GM10266 (cell line): ENCODE results near the gene CCDC69.
"Not testable (repeated sequence)": the region's sequence is repeated elsewhere in the genome, so short reads cannot be mapped to it uniquely, and the experiment has no call there.

Source experiments
- DNase-seq: peaks from one replicate; pipeline ENCODE4 v3.0.0; 2012; ENCODE audit errors: extremely low spot score
- TF ChIP-seq, protein P1 (sequence below): IDR thresholded peaks from 2 replicates; pipeline ENCODE4 v1.5.1; 2012; ENCODE audit warnings: mild to moderate bottlenecking, low read depth; ENCODE audit not compliant: control insufficient read depth, insufficient read depth; ENCODE audit errors: missing control alignments

CCDC69 gene

DNA sequence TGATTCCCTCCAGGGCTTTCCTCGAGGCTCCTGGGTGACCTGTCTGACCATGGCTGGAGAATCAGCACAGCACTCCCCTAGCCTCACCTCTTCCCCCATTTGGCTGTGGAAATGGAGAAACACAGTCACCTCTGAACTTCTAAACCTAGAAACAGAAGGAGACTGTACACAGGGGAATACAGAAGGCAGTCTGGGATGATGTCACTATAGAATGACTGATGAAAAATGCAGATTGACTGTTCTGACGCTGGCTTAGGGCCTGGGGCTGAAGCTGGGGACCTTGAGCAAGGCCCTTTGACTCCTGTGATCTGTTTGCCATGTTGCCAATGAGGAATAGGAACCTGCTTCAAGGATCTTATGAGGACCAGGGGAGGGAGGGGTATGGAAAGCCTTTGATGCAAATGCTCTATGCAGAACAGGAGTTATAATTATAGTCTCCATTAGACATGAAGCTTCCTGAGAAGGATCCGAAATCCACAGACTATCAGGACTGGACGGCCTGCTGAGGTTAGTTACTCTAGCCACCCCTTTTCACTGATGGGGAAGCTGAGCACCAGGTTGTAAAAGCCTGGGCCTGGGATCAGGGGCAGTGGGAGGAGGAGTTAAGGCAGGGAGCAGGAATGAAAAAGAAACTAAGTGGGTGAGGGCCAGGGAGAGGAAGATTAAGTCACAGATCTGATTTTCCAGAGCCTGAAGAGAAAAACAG, 41.9 kb downstream of the CCDC69 start:
- DNase-seq: no peak

DNA sequence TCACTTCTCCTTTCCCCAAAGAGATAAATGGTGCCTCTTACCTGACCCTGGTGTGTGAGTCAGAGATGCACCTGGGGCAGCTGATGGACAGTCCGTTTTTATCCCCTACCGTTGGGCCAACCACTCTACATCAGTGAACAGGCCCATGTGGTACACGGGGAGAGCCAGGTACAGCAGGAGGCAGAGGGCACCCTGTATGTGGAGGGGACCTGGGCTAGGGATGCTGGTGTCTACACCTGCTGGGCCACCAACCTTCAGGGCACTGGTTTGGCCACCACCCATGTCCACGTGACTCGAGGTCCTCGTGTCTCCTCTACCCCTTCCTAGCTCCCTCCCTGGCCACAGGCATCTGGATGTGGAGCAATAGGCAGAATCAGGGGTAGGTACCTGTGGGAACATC, 43.6 kb downstream of the CCDC69 start:
- DNase-seq: no peak
- TF ChIP-seq, protein P1, sequence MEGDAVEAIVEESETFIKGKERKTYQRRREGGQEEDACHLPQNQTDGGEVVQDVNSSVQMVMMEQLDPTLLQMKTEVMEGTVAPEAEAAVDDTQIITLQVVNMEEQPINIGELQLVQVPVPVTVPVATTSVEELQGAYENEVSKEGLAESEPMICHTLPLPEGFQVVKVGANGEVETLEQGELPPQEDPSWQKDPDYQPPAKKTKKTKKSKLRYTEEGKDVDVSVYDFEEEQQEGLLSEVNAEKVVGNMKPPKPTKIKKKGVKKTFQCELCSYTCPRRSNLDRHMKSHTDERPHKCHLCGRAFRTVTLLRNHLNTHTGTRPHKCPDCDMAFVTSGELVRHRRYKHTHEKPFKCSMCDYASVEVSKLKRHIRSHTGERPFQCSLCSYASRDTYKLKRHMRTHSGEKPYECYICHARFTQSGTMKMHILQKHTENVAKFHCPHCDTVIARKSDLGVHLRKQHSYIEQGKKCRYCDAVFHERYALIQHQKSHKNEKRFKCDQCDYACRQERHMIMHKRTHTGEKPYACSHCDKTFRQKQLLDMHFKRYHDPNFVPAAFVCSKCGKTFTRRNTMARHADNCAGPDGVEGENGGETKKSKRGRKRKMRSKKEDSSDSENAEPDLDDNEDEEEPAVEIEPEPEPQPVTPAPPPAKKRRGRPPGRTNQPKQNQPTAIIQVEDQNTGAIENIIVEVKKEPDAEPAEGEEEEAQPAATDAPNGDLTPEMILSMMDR: no peak

More for the DNA sequence above, 41.9 kb downstream of the CCDC69 start:
- TF ChIP-seq, protein P1: no peak

DNA sequence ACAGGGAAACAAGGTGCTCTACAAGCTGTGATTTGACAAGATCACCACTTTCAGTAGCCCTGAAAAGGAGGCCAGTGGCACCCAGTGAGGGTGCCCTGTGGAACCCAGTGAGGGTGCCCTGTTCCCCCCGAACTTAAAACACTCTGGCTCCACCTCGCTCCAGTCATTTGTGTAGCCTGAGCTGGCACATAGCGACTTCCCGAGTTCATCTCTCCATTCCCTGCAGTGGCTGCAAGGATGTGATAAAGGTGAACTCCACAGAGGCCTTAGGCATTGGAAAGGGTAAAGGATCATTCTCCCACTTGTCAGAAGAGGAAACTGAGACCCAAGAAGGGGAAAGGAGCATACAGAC, 44.4 kb downstream of the CCDC69 start:
- no peak for DNase-seq
- TF ChIP-seq, protein P1: no peak

DNA sequence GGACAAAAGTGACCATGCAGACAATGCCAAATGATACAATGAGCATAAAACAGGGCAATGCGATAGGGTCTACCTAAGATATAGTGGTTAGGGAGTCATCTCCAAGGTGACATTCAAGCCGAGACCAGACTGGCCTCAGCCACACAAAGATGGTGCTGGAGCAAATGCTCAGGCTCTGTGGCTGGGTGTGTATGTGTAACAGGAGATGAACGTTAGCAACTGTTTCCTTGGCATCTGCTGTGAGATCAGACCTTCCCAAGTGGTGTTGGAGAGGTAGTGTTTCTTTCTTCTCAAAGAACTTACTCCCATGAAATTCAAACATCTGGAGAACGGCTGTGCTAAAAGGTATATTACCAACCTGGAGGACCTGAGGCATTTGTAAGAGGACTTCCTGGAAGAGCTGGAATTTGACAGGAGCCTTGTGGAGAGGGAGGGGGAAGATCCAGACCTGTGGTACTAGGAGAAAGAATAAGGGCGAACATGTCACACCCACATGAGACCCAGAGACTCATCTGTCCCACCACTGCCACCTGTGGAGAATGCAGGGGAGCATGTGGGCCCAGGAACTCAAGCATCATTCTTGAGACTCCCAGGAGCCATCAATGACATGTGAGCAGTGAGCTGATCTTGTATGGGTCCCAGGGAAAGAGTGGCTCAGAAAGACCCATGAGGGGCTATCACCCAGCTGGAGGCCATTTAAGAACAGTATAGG, 45.0 kb downstream of the CCDC69 start:
- TF ChIP-seq, protein P1: no peak
- no peak for DNase-seq

DNA sequence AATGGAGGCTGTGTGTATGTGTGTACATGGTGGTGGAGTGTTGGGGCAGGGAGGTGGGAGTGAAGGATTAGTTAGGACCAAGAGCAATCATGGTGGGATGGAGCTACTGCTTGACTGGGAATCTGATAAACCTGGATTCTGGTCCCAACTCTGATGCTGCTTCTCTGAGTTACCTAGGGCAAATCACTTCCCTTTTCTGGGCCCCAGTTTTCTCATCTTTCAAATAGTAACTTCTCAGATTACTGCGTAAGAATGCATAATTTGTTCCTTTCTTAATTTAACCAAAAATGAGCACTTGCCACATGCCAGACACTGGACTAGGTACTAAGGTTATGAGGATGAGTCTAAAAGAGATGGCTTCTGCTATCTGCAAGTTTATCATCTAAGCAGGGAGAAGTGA, 45.5 kb downstream of the CCDC69 start:
- TF ChIP-seq, protein P1: no peak
- DNase-seq: no peak

DNA sequence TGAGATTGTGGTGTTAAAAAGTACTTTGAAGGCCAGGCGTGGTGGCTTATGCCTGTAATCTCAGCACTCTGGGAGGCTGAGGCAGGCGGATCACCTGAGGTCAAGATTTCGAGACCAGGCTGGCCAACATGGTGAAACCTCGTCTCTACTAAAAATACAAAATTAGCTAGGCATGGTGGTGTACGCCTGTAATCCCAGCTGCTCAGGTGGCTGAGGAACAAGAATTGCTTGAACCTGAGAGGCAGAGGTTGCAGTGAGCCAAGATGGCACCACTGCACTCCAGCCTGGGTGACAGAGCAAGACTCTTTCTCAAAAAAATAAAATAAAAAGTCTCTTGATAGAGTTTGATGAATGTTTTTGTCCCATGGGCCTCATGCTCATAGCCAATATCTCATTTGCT, 47.6 kb downstream of the CCDC69 start:
- DNase-seq: not testable (repeated sequence)

DNA sequence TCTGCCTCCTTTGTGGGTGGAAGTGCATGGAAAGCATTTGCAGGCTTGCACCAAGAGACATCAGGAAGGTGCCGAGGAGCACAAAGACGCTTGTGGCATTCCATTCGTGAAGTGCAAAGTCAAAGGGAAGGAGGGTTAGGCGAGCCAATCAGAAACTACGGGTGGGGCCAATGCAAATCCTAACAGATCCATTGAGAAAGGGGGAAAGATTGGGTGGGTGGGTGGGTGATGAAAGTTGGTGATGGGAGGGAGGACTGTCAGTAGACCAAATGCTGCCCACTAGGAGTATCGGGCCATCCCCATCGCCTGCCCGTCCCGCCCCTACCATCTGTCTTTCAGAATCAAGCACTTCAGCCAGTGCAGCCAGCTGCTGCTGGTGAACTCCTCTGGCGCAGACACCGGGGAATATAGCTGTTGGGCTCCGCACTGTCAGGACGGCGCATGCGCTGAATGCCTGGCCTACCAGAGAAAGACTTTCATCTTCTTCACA, 49.2 kb downstream of the CCDC69 start:
- DNase-seq: no peak
- TF ChIP-seq, protein P1: no peak
